ENCODE results near the gene C1orf159.

- no peak for TF ChIP-seq CTCF (conservative IDR thresholded peaks at IDR 0.05 in 1 of 2, IDR thresholded peaks at IDR 0.05 in 1 of 2; ENCODE audit: low read depth in 1 of 2, low read length in 2 of 2)
- no peak for TF ChIP-seq EZH2 (IDR thresholded peaks at IDR 0.05; ENCODE audit: low read length, missing control alignments)
Measured at GRCh38 chr1:1091344-1092148, 24.3 kb downstream of the C1orf159 start.
